ENCODE data around the gene TTLL5. TPM values are rescaled to one million over a fixed set of nuclear protein-coding genes. Genes with fewer than 3 reads are reported as not detected.
A peak's percentile ranks its signal among the peaks of the same experiment; 100 is the strongest.

Gene TTLL5
- total RNA-seq, 1 donor from 2014 or later: 51.9 TPM

GRCh38 chr14:75985618-75986438, 324.8 kb downstream of the TTLL5 start, which contains the start of gene IFT43:
TSS of gene IFT43 (plus strand) at chr14:75985763. CDS start at chr14:75985787, 24 bp downstream.
- H3K4me1 Mint-ChIP-seq (ENCODE audit: low read depth): peaks cover 24% of the 10 kb centered on the region
- peak; percentile 52 for DNase-seq (ENCODE audit: low spot score, unreplicated experiment)
- H3K27ac Mint-ChIP-seq: peak within 1 kb of the TSS; percentile 94
- TF ChIP-seq, protein P1, sequence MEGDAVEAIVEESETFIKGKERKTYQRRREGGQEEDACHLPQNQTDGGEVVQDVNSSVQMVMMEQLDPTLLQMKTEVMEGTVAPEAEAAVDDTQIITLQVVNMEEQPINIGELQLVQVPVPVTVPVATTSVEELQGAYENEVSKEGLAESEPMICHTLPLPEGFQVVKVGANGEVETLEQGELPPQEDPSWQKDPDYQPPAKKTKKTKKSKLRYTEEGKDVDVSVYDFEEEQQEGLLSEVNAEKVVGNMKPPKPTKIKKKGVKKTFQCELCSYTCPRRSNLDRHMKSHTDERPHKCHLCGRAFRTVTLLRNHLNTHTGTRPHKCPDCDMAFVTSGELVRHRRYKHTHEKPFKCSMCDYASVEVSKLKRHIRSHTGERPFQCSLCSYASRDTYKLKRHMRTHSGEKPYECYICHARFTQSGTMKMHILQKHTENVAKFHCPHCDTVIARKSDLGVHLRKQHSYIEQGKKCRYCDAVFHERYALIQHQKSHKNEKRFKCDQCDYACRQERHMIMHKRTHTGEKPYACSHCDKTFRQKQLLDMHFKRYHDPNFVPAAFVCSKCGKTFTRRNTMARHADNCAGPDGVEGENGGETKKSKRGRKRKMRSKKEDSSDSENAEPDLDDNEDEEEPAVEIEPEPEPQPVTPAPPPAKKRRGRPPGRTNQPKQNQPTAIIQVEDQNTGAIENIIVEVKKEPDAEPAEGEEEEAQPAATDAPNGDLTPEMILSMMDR (IDR thresholded peaks at IDR 0.05; ENCODE audit: unreplicated experiment): no peak
- H3K36me3 Mint-ChIP-seq (ENCODE audit: insufficient read depth): peaks cover 1% of the 10 kb centered on the region
- H3K27me3 Mint-ChIP-seq: peaks cover 9% of the 10 kb centered on the region
- peak within 1 kb of the TSS; percentile 89 for H3K4me3 Mint-ChIP-seq (ENCODE audit: low read depth)
- H3K9me3 Mint-ChIP-seq (ENCODE audit: low read depth): no peaks in the 10 kb centered on the region

DNA sequence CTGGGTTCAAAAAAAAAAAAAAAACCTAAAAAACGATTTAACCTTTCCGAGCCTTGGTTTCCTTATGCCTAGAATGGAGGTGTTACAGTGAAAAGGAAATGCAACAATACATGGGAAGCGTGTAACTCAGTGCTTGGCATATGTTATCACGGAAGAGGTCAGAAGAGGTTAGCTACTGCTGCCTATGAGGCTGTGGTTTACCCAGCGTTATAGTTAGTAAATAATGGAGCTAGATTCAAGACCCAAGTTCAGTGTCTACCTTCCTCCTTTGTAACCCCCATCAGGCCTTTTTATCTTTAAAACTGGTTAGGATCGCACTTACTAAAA, 325.4 kb downstream of the TTLL5 start:
- H3K4me1 Mint-ChIP-seq (ENCODE audit: low read depth): peaks cover 18% of the 10 kb centered on the region
- peak overlapping the region; percentile 94 for H3K27ac Mint-ChIP-seq
- no peak for DNase-seq (ENCODE audit: low spot score, unreplicated experiment)
- H3K4me3 Mint-ChIP-seq (ENCODE audit: low read depth): peak overlapping the region; percentile 89
- H3K27me3 Mint-ChIP-seq: peaks cover 9% of the 10 kb centered on the region
- no peaks in the 10 kb centered on the region for H3K9me3 Mint-ChIP-seq (ENCODE audit: low read depth)
- peaks cover 1% of the 10 kb centered on the region for H3K36me3 Mint-ChIP-seq (ENCODE audit: insufficient read depth)
- TF ChIP-seq, protein P1 (IDR thresholded peaks at IDR 0.05; ENCODE audit: unreplicated experiment): no peak

DNA sequence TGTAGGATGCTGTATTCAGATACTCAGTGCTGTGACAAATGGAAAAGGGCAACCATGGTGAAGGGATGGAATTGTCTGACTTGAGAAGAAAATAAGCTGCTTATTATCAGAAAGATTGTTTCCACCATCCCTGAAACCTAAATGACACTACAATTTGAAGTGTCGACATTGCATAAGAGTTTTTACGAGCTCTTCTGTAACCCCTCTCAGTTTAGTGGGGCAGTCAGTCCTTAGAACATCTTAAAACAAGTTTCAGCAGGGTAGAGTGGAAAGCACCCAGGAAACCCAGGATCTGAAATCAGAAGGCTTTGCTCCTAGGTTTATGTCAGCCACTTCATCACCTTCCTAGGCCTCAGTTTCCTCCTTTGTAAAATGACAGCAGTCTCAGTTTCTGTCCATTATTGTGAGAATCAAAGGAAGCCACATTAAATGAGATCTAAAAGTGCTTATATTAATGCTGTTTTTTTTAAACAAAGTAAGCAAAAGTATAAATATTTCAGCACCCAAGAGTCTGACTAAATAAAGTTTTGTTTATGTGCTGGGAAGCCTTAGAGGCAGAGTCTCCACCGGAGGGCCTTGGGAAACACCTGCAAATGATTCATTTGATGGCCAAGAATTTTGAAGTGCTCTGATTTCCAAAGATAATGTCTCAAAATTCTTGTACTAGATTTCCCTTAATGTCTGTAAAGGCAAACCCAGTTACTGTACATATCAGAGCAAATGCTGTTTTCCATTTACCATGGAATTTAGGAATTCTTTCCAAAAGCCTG, 326.3 kb downstream of the TTLL5 start:
- H3K4me3 Mint-ChIP-seq (ENCODE audit: low read depth): no peak overlapping the region
- peaks cover 3% of the 10 kb centered on the region for H3K36me3 Mint-ChIP-seq (ENCODE audit: insufficient read depth)
- DNase-seq (ENCODE audit: low spot score, unreplicated experiment): no peak

DNA sequence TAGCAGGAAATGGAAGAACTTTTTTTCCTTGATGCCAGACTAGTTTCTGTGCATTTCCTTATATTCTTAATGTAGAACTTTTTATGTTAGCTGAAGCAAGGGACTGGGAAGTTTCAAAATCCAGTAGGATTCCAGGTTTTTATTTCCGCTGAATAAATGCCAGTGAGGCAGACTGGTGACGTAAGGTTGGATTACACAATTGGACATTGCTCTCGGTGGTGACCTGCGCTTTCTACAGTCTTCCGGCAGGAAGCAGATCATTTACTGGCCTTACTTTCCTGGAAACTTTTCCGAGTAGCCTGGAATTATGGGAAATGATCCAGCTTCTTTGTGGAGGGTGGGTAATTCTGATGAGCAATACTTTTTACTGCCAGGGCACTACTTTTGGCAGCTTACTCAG, 328.1 kb downstream of the TTLL5 start:
- H3K9me3 Mint-ChIP-seq (ENCODE audit: low read depth): no peaks in the 10 kb centered on the region
- peaks cover 6% of the 10 kb centered on the region for H3K36me3 Mint-ChIP-seq (ENCODE audit: insufficient read depth)
- H3K27ac Mint-ChIP-seq: no peak overlapping the region
- peaks cover 13% of the 10 kb centered on the region for H3K4me1 Mint-ChIP-seq (ENCODE audit: low read depth)
- no peak for DNase-seq (ENCODE audit: low spot score, unreplicated experiment)
- no peak overlapping the region for H3K4me3 Mint-ChIP-seq (ENCODE audit: low read depth)
- no peaks in the 10 kb centered on the region for H3K27me3 Mint-ChIP-seq
- TF ChIP-seq, protein P1 (IDR thresholded peaks at IDR 0.05; ENCODE audit: unreplicated experiment): no peak

More for the DNA sequence above, 326.3 kb downstream of the TTLL5 start:
- peaks cover 9% of the 10 kb centered on the region for H3K27me3 Mint-ChIP-seq
- no peak overlapping the region for H3K27ac Mint-ChIP-seq
- H3K4me1 Mint-ChIP-seq (ENCODE audit: low read depth): peaks cover 13% of the 10 kb centered on the region
- no peaks in the 10 kb centered on the region for H3K9me3 Mint-ChIP-seq (ENCODE audit: low read depth)
- TF ChIP-seq, protein P1 (IDR thresholded peaks at IDR 0.05; ENCODE audit: unreplicated experiment): no peak

DNA sequence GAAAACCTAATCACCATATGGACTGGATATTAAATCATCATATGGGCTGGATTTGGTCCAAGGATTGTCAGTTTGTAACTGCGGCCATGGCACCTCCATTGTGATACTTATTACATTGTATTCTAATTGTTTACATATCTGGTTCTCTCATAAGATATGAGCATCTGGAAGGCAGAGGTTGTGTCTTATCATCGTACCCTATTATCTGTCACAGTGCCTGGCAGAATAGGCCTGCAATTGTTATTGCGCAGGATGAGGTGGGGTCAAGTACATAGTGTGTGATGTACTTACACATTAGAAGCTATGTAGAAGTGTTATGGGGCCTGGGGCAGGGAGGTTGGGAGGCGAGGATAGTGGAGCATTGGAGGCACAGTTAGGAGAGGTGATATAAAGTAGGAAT, 329.3 kb downstream of the TTLL5 start:
- Mint-ChIP-seq H3K9me3 (ENCODE audit: low read depth) (no peaks in the 10 kb centered on the region), H3K27ac (no peak overlapping the region), H3K36me3 (ENCODE audit: insufficient read depth) (peaks cover 10% of the 10 kb centered on the region), H3K4me1 (ENCODE audit: low read depth) (peaks cover 8% of the 10 kb centered on the region), H3K27me3 (no peaks in the 10 kb centered on the region), H3K4me3 (ENCODE audit: low read depth) (no peak overlapping the region)
- TF ChIP-seq, protein P1 (IDR thresholded peaks at IDR 0.05; ENCODE audit: unreplicated experiment): no peak
- DNase-seq (ENCODE audit: low spot score, unreplicated experiment): no peak
